Raji (cell line): ENCODE data around the gene GNAS.

Experiments
- POLR2A ChIP-seq: IDR thresholded peaks from 2 replicates; pipeline ENCODE4 v1.6.1; 2011; ENCODE audit warnings: low read depth, low read length, control low read depth; ENCODE audit not compliant: insufficient read depth

Gene GNAS

GRCh38 chr20:58938078-58938477, 85.6 kb downstream of the GNAS start:
- no peak for TF ChIP-seq POLR2A

DNA sequence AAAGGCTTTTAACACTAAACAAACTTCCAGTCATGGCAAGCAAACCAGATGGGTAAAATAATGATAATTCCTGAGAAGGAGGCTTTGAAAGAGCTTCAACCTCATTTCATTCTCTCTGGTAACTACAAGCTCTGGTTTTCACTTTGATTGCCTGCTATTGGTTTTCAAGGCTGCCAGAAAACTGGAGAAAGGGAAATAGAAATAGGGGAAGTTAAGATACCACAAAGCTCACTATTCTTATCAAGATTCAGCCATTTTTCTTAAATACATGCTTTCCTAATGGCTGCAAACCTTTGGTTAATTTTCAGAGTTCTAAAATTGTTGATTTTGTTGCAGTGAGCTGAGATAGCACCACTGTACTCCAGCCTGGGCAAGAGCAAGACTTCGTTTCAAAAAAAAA, 86.0 kb downstream of the GNAS start:
- TF ChIP-seq POLR2A = no peak

- no peak for TF ChIP-seq POLR2A
Observed at GRCh38 chr20:58941471-58941870, 89.0 kb downstream of the GNAS start.

DNA sequence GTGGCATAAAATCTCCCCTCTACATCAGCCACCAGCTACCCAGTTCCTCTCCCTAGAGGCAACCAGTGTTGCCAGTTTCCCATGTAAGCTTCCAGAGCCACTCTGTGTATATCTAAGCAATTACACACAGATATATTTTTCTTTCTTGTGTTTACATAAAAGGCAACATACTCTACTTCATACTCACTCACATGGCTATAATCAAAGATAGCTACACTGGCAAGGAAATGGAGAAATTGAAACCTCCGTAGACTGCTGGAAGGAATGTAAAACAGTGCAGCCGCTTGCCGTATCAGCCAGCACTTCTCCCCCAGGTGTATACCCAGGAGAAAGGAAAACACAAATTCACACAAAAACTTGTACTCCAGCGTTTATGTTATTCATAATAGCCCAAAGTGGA, 90.0 kb downstream of the GNAS start:
- no peak for TF ChIP-seq POLR2A

DNA sequence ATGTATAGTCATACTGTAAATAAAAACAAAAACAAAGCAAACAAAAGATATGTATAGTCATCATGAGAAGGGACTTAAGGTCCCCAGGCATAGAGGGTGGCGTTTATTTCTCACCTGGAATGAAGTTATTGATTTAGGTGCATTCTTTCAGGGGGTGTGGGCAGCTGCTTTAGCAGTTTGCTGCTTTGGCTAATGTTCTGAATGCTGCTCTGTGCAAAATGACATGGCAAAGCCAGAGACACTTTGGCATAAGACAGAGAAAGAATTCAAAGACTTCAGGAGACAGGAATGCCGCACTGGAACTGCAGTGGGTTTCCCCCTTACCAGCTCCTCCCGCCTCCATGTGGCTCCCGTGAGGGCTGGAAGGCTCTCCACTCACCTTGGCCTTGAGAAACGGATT, 92.1 kb downstream of the GNAS start:
- no peak for TF ChIP-seq POLR2A

GRCh38 chr20:58945965-58946631, 93.6 kb downstream of the GNAS start:
- no peak for TF ChIP-seq POLR2A

DNA sequence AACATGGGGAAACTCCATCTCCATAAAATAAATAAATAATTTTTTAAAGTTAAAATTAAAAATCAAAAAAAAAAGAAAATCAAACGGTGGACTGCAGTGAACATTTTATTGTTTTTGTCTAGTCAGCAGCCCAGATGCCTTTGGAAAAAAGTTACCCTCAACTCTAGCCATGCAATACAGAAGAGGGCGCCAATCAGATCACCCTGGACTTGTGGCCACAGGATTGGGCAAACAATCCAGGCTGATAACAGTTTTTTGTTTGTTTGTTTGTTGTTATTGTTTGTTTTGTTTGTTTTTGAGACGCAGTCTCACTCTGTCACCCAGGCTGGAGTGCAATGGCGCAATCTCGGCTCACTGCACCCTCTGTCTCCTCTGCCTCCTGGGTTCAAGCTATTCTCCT, 98.1 kb downstream of the GNAS start:
- no peak for TF ChIP-seq POLR2A

GRCh38 chr20:58953050-58953449, 100.5 kb downstream of the GNAS start:
- TF ChIP-seq POLR2A = no peak

DNA sequence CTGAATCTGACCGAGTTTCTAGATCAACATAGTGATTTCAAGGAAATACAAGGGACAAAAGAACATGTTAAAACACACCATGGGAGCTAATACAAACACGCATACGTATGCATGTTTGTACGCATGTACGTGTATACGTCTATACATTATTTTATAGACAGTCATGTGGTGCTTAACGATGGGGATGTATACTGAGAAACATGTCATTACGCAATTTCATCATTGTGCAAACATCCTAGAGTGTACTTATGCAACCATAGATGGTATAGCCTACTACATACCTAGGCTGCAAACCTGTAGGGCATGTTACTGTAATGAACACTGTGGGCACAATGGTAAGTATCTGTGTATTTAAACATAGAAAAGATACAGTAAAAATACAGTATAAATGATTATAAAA, 103.6 kb downstream of the GNAS start:
- TF ChIP-seq POLR2A = no peak

- no peak for TF ChIP-seq POLR2A
Observed at GRCh38 chr20:58959652-58960051, 107.1 kb downstream of the GNAS start.
